HepG2 (cell line): ENCODE results near the gene BACH2. TPM values are rescaled to one million over a fixed set of nuclear protein-coding genes. Genes with fewer than 3 reads are reported as not detected.

ENCODE experiments used
- ATAC-seq: fragments of 200-7000 bp; cut with Tn5 transposase; 3 replicates; pipeline ENCODE4 v1.9.1; 2020; ENCODE audit warnings: mild to moderate bottlenecking, moderate library complexity
- BruUV-seq: library from RNA; stranded (reverse); fragments of 400-500 nt; replicated peaks from 2 replicates; lab custom pipeline; 2021; lab: Mats Ljungman, UMichigan
- CTCF ChIA-PET: fragments of 300-600 bp; formaldehyde crosslinking; extraction: SDS; loops from one replicate; lab custom pipeline; 2021; ENCODE audit warnings: low total read pairs, inconsistent platforms, low intra/inter-chr PET ratio; lab: Yijun Ruan, JAX
- POLR2A ChIA-PET: fragments of 350-600 bp; sonication (Branson Sonifier 250); formaldehyde crosslinking; loops from one replicate; lab custom pipeline; 2020; ENCODE audit warnings: antibody characterized with exemption, inconsistent platforms; lab: Yijun Ruan, JAX
- DNase-seq: peaks from one replicate; pipeline ENCODE4 v3.0.0-alpha.2; 2015; ENCODE audit warnings: low spot score
- FAIRE-seq: peaks from 3 replicates; lab custom pipeline; 2011; peaks lifted over from hg19 to GRCh38; lab: Jason Lieb, UNC
- H2AFZ ChIP-seq: one replicate; pipeline ENCODE4 v1.6.1; 2011; ENCODE audit warnings: low read length, inconsistent platforms
- H3K27ac ChIP-seq: fragments of 300-600 bp; 3 replicates; pipeline ENCODE4 v1.8.0; 2011; ENCODE audit warnings: mixed run types, mild to moderate bottlenecking, mixed read lengths, low read length, inconsistent platforms; ENCODE audit not compliant: insufficient read depth; ENCODE audit errors: extremely low read length
- H3K27me3 ChIP-seq, 2 experiments: fragments of 200-600 bp in 1 of 2; 2 replicates in 1 of 2; 3 replicates in 1 of 2; pipeline versions ENCODE4 v1.6.0 to v1.8.0; 2011; ENCODE audit warnings: low read length in 2 of 2, mild to moderate bottlenecking in 2 of 2, moderate library complexity in 2 of 2, inconsistent platforms in 1 of 2; ENCODE audit not compliant: insufficient read depth in 2 of 2, control insufficient read depth in 1 of 2
- H3K36me3 ChIP-seq, 2 experiments: fragments of 200-600 bp in 1 of 2; replicated peaks in 1 of 2; 2 replicates in 1 of 2; 3 replicates in 1 of 2; pipeline versions ENCODE4 v1.5.1 to v1.8.0; 2011; ENCODE audit warnings: low read length in 2 of 2, inconsistent platforms in 1 of 2; ENCODE audit not compliant: insufficient read depth in 2 of 2, control insufficient read depth in 1 of 2
- H3K4me1 ChIP-seq: 2 replicates; pipeline ENCODE4 v1.5.1; 2012; ENCODE audit warnings: low read length, inconsistent platforms; ENCODE audit not compliant: insufficient read depth
- H3K4me2 ChIP-seq: 2 replicates; pipeline ENCODE4 v1.6.0; 2011; ENCODE audit warnings: low read depth, low read length, inconsistent platforms
- H3K4me3 ChIP-seq, 3 experiments: fragments of 200-600 bp in 1 of 3; sonication (generic), shearing (Covaris generic) in 1 of 3; replicated peaks in 1 of 3; 2 replicates each; pipeline ENCODE4 v1.5.1; 2011 to 2016; ENCODE audit warnings: low read length in 3 of 3, inconsistent platforms in 2 of 3, low read depth in 2 of 3, mild to moderate bottlenecking in 2 of 3, control low read depth in 1 of 3, mixed read lengths in 1 of 3; ENCODE audit not compliant: insufficient read depth in 1 of 3
- H3K79me2 ChIP-seq: one replicate; pipeline ENCODE4 v1.6.1; 2011; ENCODE audit warnings: low read length, inconsistent platforms; ENCODE audit not compliant: insufficient read depth
- H3K9ac ChIP-seq: 2 replicates; pipeline ENCODE4 v1.6.0; 2011; ENCODE audit warnings: mild to moderate bottlenecking, low read depth, low read length, inconsistent platforms; ENCODE audit not compliant: insufficient read depth
- H3K9me3 ChIP-seq: 2 replicates; pipeline ENCODE4 v1.5.1; 2012; ENCODE audit warnings: mild to moderate bottlenecking, low read length
- H4K20me1 ChIP-seq: 2 replicates; pipeline ENCODE4 v1.6.0; 2011; ENCODE audit warnings: inconsistent platforms, mild to moderate bottlenecking, low read length, moderate library complexity; ENCODE audit not compliant: insufficient read depth
- CREB3 ChIP-seq: sonication (generic); formaldehyde crosslinking; IDR thresholded peaks from 2 replicates; pipeline ENCODE4 v1.5.0; 2020; ENCODE audit warnings: missing genetic modification reagents
- FOSL1 ChIP-seq: sonication (generic); formaldehyde crosslinking; IDR thresholded peaks from 2 replicates; pipeline ENCODE4 v1.9.0; 2021; ENCODE audit warnings: missing genetic modification reagents, borderline replicate concordance
- GATA4 ChIP-seq: sonication (generic); IDR thresholded peaks from 2 replicates; pipeline ENCODE4 v1.6.1; 2016; ENCODE audit warnings: antibody characterized with exemption, low read depth, borderline replicate concordance
- IRX3 ChIP-seq: sonication (generic); formaldehyde crosslinking; IDR thresholded peaks from 2 replicates; pipeline ENCODE4 v1.8.1; 2023; ENCODE audit warnings: mild to moderate bottlenecking, low read depth, missing genetic modification reagents, borderline replicate concordance
- SNRNP70 ChIP-seq: fragments of 200-400 bp; formaldehyde crosslinking; IDR thresholded peaks from 2 replicates; pipeline ENCODE4 v1.6.1; 2017; ENCODE audit warnings: mild to moderate bottlenecking, low read depth, low read length, moderate library complexity
- YEATS4 ChIP-seq: sonication (generic); formaldehyde crosslinking; IDR thresholded peaks from 2 replicates; pipeline ENCODE4 v1.4.0; 2020; ENCODE audit warnings: missing genetic modification reagents, borderline replicate concordance
- ZNF639 ChIP-seq: conservative IDR thresholded peaks from 2 replicates; pipeline ENCODE4 v1.6.1; 2018; ENCODE audit warnings: missing genetic modification reagents
- WGBS: methylation state at CpG from one replicate; pipeline ENCODE4 v1.1.6; 2017; ENCODE audit warnings: low lambda C conversion rate; 5-methylcytosine and 5-hydroxymethylcytosine counted together
- in situ Hi-C: cut with HindIII; loops from 2 replicates; pipeline ENCODE4 v1.10.0; 2017; ENCODE audit warnings: low pct_unique_long_range_greater_than_20kb; ENCODE audit not compliant: extremely low pct_ligation_motif_present
- intact Hi-C: fragments of 100-400 bp; cut with micrococcal nuclease; formaldehyde crosslinking; loops from one replicate; pipeline ENCODE4 v1.10.0; 2022; ENCODE audit not compliant: unreplicated experiment
- polyA plus RNA-seq, 8 experiments: library from polyadenylated mRNA; depleted of rRNA in 3 of 8; stranded (reverse) in 7 of 8; unstranded in 1 of 8; fragments of >200 nt; fragmentation: Illumina TruSeq in 4 of 8; extraction: Trizol in 4 of 8; gene quantifications; 2 replicates each; pipeline versions ENCODE4 v1.2.1 to v1.2.3, GENCODE V29; 2011 to 2016; ENCODE audit warnings: low read depth in 4 of 8, missing spikeins in 1 of 8, mixed read lengths in 1 of 8; ENCODE audit not compliant: insufficient read depth in 1 of 8
- total RNA-seq, 5 experiments: library from RNA; depleted of rRNA; stranded (reverse); fragments of >200 nt; fragmentation: Illumina TruSeq; extraction: Trizol; gene quantifications; 2 replicates each; pipeline ENCODE4 v1.2.3, GENCODE V29; 2016; ENCODE audit warnings: low read depth in 1 of 5

The BACH2 gene
- total and polyA plus RNA-seq, 2 of the 13 experiments (the other 11 are each of a cell fraction or from before 2014, with no cell fraction given): 0.01 TPM; not detected in 1

- Histone ChIP-seq H3K4me3 (no peak overlapping the region), H3K36me3 (no peaks in the 10 kb centered on the region), H3K27ac (no peak overlapping the region), H3K79me2 (no peaks in the 10 kb centered on the region), H3K4me1 (no peaks in the 10 kb centered on the region), H3K9ac (no peak overlapping the region), H3K27me3 (peaks cover 0 to 2% of the 10 kb centered on the region in 2 experiments; a peak in 1 of 5 replicates), H3K4me2 (no peak overlapping the region), H4K20me1 (no peaks in the 10 kb centered on the region), H2AFZ (no peak overlapping the region), H3K9me3 (no peaks in the 10 kb centered on the region)
- ChIA-PET POLR2A (no interaction called here), CTCF (no interaction called here)
- FAIRE-seq (no peak), ATAC-seq (no peak), DNase-seq (no peak)
- TF ChIP-seq YEATS4 (CRISPR knock-in tag): no peak
- no peak for TF ChIP-seq ZNF639 (CRISPR knock-in tag)
- no peak for TF ChIP-seq IRX3 (CRISPR knock-in tag)
- TF ChIP-seq SNRNP70: no peak
- no peak for TF ChIP-seq GATA4
- no peak for TF ChIP-seq FOSL1 (CRISPR knock-in tag)
- no peak for TF ChIP-seq CREB3
- intact Hi-C loops: no loop called here
- in situ Hi-C loops: no loop called here
- no TSS peak for BruUV-seq
- 1% methylated on average over 2 of the region's 2 CpGs for WGBS
Measured at GRCh38 chr6:90095145-90095544, 201.5 kb downstream of the BACH2 start.
